ENCODE measurements around the gene GCM1. TPM values are rescaled to one million over a fixed set of nuclear protein-coding genes. Genes with fewer than 3 reads are reported as not detected.

The GCM1 gene
- total RNA-seq, 1 experiment from 2014 or later: 0.38 TPM

GRCh38 chr6:53111865-53112264, 36.8 kb downstream of the GCM1 start:
- H3K27me3 Mint-ChIP-seq (ENCODE audit: unreplicated experiment): no peaks in the 10 kb centered on the region
- peaks cover 3% of the 10 kb centered on the region for H3K9me3 Mint-ChIP-seq (ENCODE audit: low read depth, unreplicated experiment)
- peaks cover 82% of the 10 kb centered on the region for H3K4me1 Mint-ChIP-seq (ENCODE audit: low read depth, unreplicated experiment)
- DNase-seq: no peak
- intact Hi-C loops (cut with micrococcal nuclease; ENCODE audit: unreplicated experiment): loop anchor here (2.0 kb wide), 1 partner anchor 47 kb away; no protein-coding TSS in a partner anchor
- H3K27ac Mint-ChIP-seq (ENCODE audit: unreplicated experiment): peak overlapping the region; percentile 41
- no TSS peak for BruUV-seq (replicated peaks)
- TF ChIP-seq CTCF (IDR thresholded peaks at IDR 0.05; ENCODE audit: unreplicated experiment): no peak
- CTCF ChIA-PET: interaction anchor here (0.6 to 1.7 kb wide), 8 partner anchors 8 to 373 kb away, joined by 3 to 8 read pairs (median 4); no protein-coding TSS in a partner anchor
- no peak overlapping the region for H3K4me3 Mint-ChIP-seq (ENCODE audit: low read depth, unreplicated experiment)
- H3K36me3 Mint-ChIP-seq (ENCODE audit: insufficient read depth, unreplicated experiment): peaks cover 4% of the 10 kb centered on the region

- DNase-seq: no peak
- H3K4me3 Mint-ChIP-seq (ENCODE audit: low read depth, unreplicated experiment): no peak overlapping the region
- no peak for TF ChIP-seq CTCF (IDR thresholded peaks at IDR 0.05; ENCODE audit: unreplicated experiment)
- no TSS peak for BruUV-seq (replicated peaks)
- H3K36me3 Mint-ChIP-seq (ENCODE audit: insufficient read depth, unreplicated experiment): peaks cover 4% of the 10 kb centered on the region
- CTCF ChIA-PET: no interaction called here
- no peaks in the 10 kb centered on the region for H3K9me3 Mint-ChIP-seq (ENCODE audit: low read depth, unreplicated experiment)
- no peak overlapping the region for H3K27ac Mint-ChIP-seq (ENCODE audit: unreplicated experiment)
- no peaks in the 10 kb centered on the region for H3K27me3 Mint-ChIP-seq (ENCODE audit: unreplicated experiment)
- intact Hi-C loops (cut with micrococcal nuclease; ENCODE audit: unreplicated experiment): no loop called here
- peaks cover 71% of the 10 kb centered on the region for H3K4me1 Mint-ChIP-seq (ENCODE audit: low read depth, unreplicated experiment)
These were observed 39.0 kb downstream of the GCM1 start for GRCh38 chr6:53109612-53110011.

- Mint-ChIP-seq H3K27ac (ENCODE audit: unreplicated experiment) (no peak overlapping the region), H3K36me3 (ENCODE audit: insufficient read depth, unreplicated experiment) (peaks cover 4% of the 10 kb centered on the region), H3K4me3 (ENCODE audit: low read depth, unreplicated experiment) (no peak overlapping the region), H3K27me3 (ENCODE audit: unreplicated experiment) (no peaks in the 10 kb centered on the region), H3K4me1 (ENCODE audit: low read depth, unreplicated experiment) (peaks cover 47% of the 10 kb centered on the region), H3K9me3 (ENCODE audit: low read depth, unreplicated experiment) (no peaks in the 10 kb centered on the region)
- CTCF ChIA-PET: interaction anchor here (1.4 kb wide), 1 partner anchor 22 kb away, joined by 10 read pairs; no protein-coding TSS in a partner anchor
- intact Hi-C loops (cut with micrococcal nuclease; ENCODE audit: unreplicated experiment): no loop called here
- DNase-seq: peak; percentile 30
- TF ChIP-seq CTCF (IDR thresholded peaks at IDR 0.05; ENCODE audit: unreplicated experiment): no peak
- BruUV-seq (replicated peaks): no TSS peak
These were observed 41.5 kb downstream of the GCM1 start for GRCh38 chr6:53107091-53107490.

- intact Hi-C loops (cut with micrococcal nuclease; ENCODE audit: unreplicated experiment): loop anchor here (1.0 kb wide), 2 partner anchors 332 to 379 kb away; no protein-coding TSS in a partner anchor
- H3K4me1 Mint-ChIP-seq (ENCODE audit: low read depth, unreplicated experiment): peaks cover 27% of the 10 kb centered on the region
- H3K4me3 Mint-ChIP-seq (ENCODE audit: low read depth, unreplicated experiment): no peak overlapping the region
- peaks cover 5% of the 10 kb centered on the region for H3K36me3 Mint-ChIP-seq (ENCODE audit: insufficient read depth, unreplicated experiment)
- no peaks in the 10 kb centered on the region for H3K9me3 Mint-ChIP-seq (ENCODE audit: low read depth, unreplicated experiment)
- DNase-seq: no peak
- no TSS peak for BruUV-seq (replicated peaks)
- H3K27ac Mint-ChIP-seq (ENCODE audit: unreplicated experiment): no peak overlapping the region
- no peak for TF ChIP-seq CTCF (IDR thresholded peaks at IDR 0.05; ENCODE audit: unreplicated experiment)
- CTCF ChIA-PET: interaction anchor here (0.8 to 1.0 kb wide), 2 partner anchors 8 to 380 kb away, joined by 3 to 8 read pairs; no protein-coding TSS in a partner anchor
- no peaks in the 10 kb centered on the region for H3K27me3 Mint-ChIP-seq (ENCODE audit: unreplicated experiment)
These were observed 43.7 kb downstream of the GCM1 start for GRCh38 chr6:53104916-53105315.
